H1 (cell line): ENCODE measurements around the gene LTO1. TPM values are rescaled to one million over a fixed set of nuclear protein-coding genes. Genes with fewer than 3 reads are reported as not detected.

Experiments
- CTCF ChIA-PET: fragments of 300-600 bp; sonication (Branson Sonifier 250); formaldehyde crosslinking; loops from one replicate; lab custom pipeline; 2021; ENCODE audit not compliant: partially characterized antibody; lab: Charles Lee
- POLR2A ChIA-PET: fragments of 300-600 bp; sonication (Branson Sonifier 250); formaldehyde crosslinking; loops from one replicate; lab custom pipeline; 2021; ENCODE audit warnings: inconsistent platforms; ENCODE audit not compliant: partially characterized antibody; lab: Charles Lee
- DNase-seq, 2 experiments: peaks; one replicate each; pipeline versions ENCODE4 v3.0.0 to v3.0.0-alpha.2; 2010 to 2022; ENCODE audit warnings: low spot score in 2 of 2, low read depth in 1 of 2, mixed read lengths in 1 of 2
- FAIRE-seq: peaks from 2 replicates; lab custom pipeline; 2011; peaks lifted over from hg19 to GRCh38; lab: Jason Lieb, UNC
- H2AFZ ChIP-seq: 2 replicates; pipeline ENCODE4 v1.8.1; 2012; ENCODE audit warnings: low read length, inconsistent platforms
- H2AK5ac ChIP-seq: 2 replicates; pipeline ENCODE4 v1.6.1; 2013; ENCODE audit warnings: low read depth, low read length
- H2BK120ac ChIP-seq: replicated peaks from 2 replicates; pipeline ENCODE3; 2013; ENCODE audit warnings: low read depth, low read length, inconsistent platforms
- H2BK12ac ChIP-seq: 2 replicates; pipeline ENCODE4 v1.6.1; 2013; ENCODE audit warnings: low read depth, low read length
- H2BK15ac ChIP-seq: 2 replicates; pipeline ENCODE4 v1.6.1; 2013; ENCODE audit warnings: low read length
- H2BK20ac ChIP-seq: 2 replicates; pipeline ENCODE4 v1.6.1; 2013; ENCODE audit warnings: low read length
- H2BK5ac ChIP-seq: 2 replicates; pipeline ENCODE4 v1.6.1; 2013; ENCODE audit warnings: low read depth, low read length
- H3K14ac ChIP-seq: 2 replicates; pipeline ENCODE4 v1.6.1; 2013; ENCODE audit warnings: inconsistent platforms; ENCODE audit not compliant: insufficient read length
- H3K18ac ChIP-seq: 2 replicates; pipeline ENCODE4 v1.6.1; 2013; ENCODE audit warnings: low read length; ENCODE audit errors: extremely low read depth
- H3K23ac ChIP-seq: 2 replicates; pipeline ENCODE4 v1.6.1; 2013; ENCODE audit warnings: inconsistent platforms; ENCODE audit not compliant: insufficient read length
- H3K23me2 ChIP-seq: 2 replicates; pipeline ENCODE4 v1.6.1; 2013; ENCODE audit warnings: low read depth, low read length
- H3K27ac ChIP-seq: 2 replicates; pipeline ENCODE4 v1.6.1; 2011; ENCODE audit warnings: low read depth, low read length, inconsistent platforms
- H3K27me3 ChIP-seq, 4 experiments: replicated peaks in 1 of 4; 1 replicate in 1 of 4; 2 replicates in 3 of 4; pipeline versions ENCODE4 v1.6.1 to v1.8.1; 2011 to 2013; ENCODE audit warnings: low read length in 3 of 4, mild to moderate bottlenecking in 3 of 4, inconsistent platforms in 2 of 4, mixed read lengths in 2 of 4, moderate library complexity in 1 of 4; ENCODE audit not compliant: control insufficient read depth in 3 of 4, insufficient read depth in 3 of 4; ENCODE audit errors: extremely low read depth in 1 of 4
- H3K36me3 ChIP-seq, 4 experiments: 2 replicates each; pipeline versions ENCODE4 v1.6.1 to v1.8.1; 2011 to 2013; ENCODE audit warnings: mild to moderate bottlenecking in 4 of 4, low read length in 3 of 4, moderate library complexity in 2 of 4, control low read depth in 1 of 4, inconsistent platforms in 1 of 4; ENCODE audit not compliant: insufficient read depth in 4 of 4, control insufficient read depth in 2 of 4
- H3K4ac ChIP-seq: replicated peaks from 2 replicates; pipeline ENCODE3; 2013; ENCODE audit warnings: low read length, low read depth, mixed read lengths, inconsistent platforms; ENCODE audit not compliant: insufficient read length
- H3K4me1 ChIP-seq, 4 experiments: replicated peaks in 1 of 4; 1 replicate in 1 of 4; 2 replicates in 3 of 4; pipeline versions ENCODE4 v1.6.1 to v1.8.1; 2011 to 2013; ENCODE audit warnings: low read length in 3 of 4, inconsistent platforms in 2 of 4, mixed read lengths in 1 of 4; ENCODE audit not compliant: insufficient read depth in 4 of 4, control insufficient read depth in 3 of 4
- H3K4me2 ChIP-seq, 2 experiments: 2 replicates each; pipeline versions ENCODE4 v1.6.1 to v1.8.1; 2011 to 2013; ENCODE audit warnings: low read depth in 2 of 2, low read length in 2 of 2, control low read depth in 1 of 2, inconsistent platforms in 1 of 2, mild to moderate bottlenecking in 1 of 2; ENCODE audit not compliant: insufficient read depth in 1 of 2
- H3K4me3 ChIP-seq, 4 experiments: fragments of 200-600, 300-600 bp in 1 of 4; sonication (generic), shearing (Covaris generic), sonication (Bioruptor Twin) in 1 of 4; 2 replicates each; pipeline versions ENCODE4 v1.5.1 to v1.8.1; 2011 to 2016; ENCODE audit warnings: low read length in 4 of 4, low read depth in 3 of 4, control low read depth in 2 of 4, inconsistent platforms in 2 of 4, mild to moderate bottlenecking in 2 of 4, mixed read lengths in 1 of 4, moderate library complexity in 1 of 4; ENCODE audit not compliant: insufficient read depth in 2 of 4; ENCODE audit errors: extremely low read depth in 1 of 4
- H3K56ac ChIP-seq: replicated peaks from 2 replicates; pipeline ENCODE3; 2013; ENCODE audit warnings: low read depth, mild to moderate bottlenecking, mixed read lengths, low read length, inconsistent platforms; ENCODE audit not compliant: insufficient read length
- H3K79me1 ChIP-seq: 2 replicates; pipeline ENCODE4 v1.6.1; 2013; ENCODE audit warnings: low read depth, low read length, control low read depth
- H3K79me2 ChIP-seq, 2 experiments: 2 replicates each; pipeline versions ENCODE4 v1.6.1 to v1.8.1; 2012 to 2013; ENCODE audit warnings: low read length in 2 of 2, mild to moderate bottlenecking in 2 of 2, inconsistent platforms in 1 of 2; ENCODE audit not compliant: insufficient read depth in 2 of 2, control insufficient read depth in 1 of 2
- H3K9ac ChIP-seq, 4 experiments: replicated peaks in 1 of 4; 1 replicate in 1 of 4; 2 replicates in 3 of 4; pipeline versions ENCODE4 v1.6.1 to v1.8.1; 2011 to 2013; ENCODE audit warnings: low read depth in 3 of 4, low read length in 3 of 4, control low read depth in 2 of 4, mild to moderate bottlenecking in 2 of 4, moderate library complexity in 2 of 4, inconsistent platforms in 1 of 4; ENCODE audit errors: extremely low read depth in 1 of 4
- H3K9me3 ChIP-seq, 2 experiments: 2 replicates each; pipeline versions ENCODE4 v1.6.1 to v1.8.1; 2012 to 2013; ENCODE audit warnings: mild to moderate bottlenecking in 2 of 2, moderate library complexity in 2 of 2, control low read depth in 1 of 2, inconsistent platforms in 1 of 2, low read depth in 1 of 2, low read length in 1 of 2, mixed read lengths in 1 of 2; ENCODE audit not compliant: insufficient read depth in 2 of 2
- H4K20me1 ChIP-seq, 2 experiments: replicated peaks in 1 of 2; 2 replicates each; pipeline versions ENCODE3 to v1.8.1; 2011 to 2013; ENCODE audit warnings: inconsistent platforms in 2 of 2, low read length in 2 of 2, mild to moderate bottlenecking in 1 of 2; ENCODE audit not compliant: insufficient read depth in 2 of 2, control insufficient read depth in 1 of 2
- H4K5ac ChIP-seq: 2 replicates; pipeline ENCODE4 v1.6.1; 2013; ENCODE audit warnings: low read length, low read depth, mixed read lengths, inconsistent platforms; ENCODE audit not compliant: insufficient read length
- H4K8ac ChIP-seq: 2 replicates; pipeline ENCODE4 v1.8.0; 2013; ENCODE audit warnings: mild to moderate bottlenecking, moderate library complexity, low read length, inconsistent platforms; ENCODE audit not compliant: insufficient read depth; ENCODE audit errors: extremely low read depth
- H4K91ac ChIP-seq: replicated peaks from 2 replicates; pipeline ENCODE3; 2013; ENCODE audit warnings: low read length, mixed read lengths, inconsistent platforms; ENCODE audit not compliant: insufficient read length
- EGR1 ChIP-seq: IDR thresholded peaks from 2 replicates; pipeline ENCODE4 v1.6.1; 2011; ENCODE audit warnings: low read depth, low read length, borderline replicate concordance
- HDAC2 ChIP-seq, 2 experiments: fragments of 300-600 bp in 1 of 2; sonication (generic) in 1 of 2; IDR thresholded peaks; 2 replicates each; pipeline ENCODE4 v1.6.1; 2011 to 2012; ENCODE audit warnings: low read depth in 2 of 2, low read length in 2 of 2, mild to moderate bottlenecking in 2 of 2, moderate library complexity in 2 of 2, borderline replicate concordance in 1 of 2, inconsistent platforms in 1 of 2
- KDM4A ChIP-seq: IDR thresholded peaks from one replicate; pipeline ENCODE4 v1.7.1; 2012; ENCODE audit warnings: low read depth, mild to moderate bottlenecking, moderate library complexity, low read length, inconsistent platforms; ENCODE audit not compliant: severe bottlenecking
- SIN3A ChIP-seq, 2 experiments: IDR thresholded peaks in 1 of 2; conservative IDR thresholded peaks in 1 of 2; 2 replicates each; pipeline ENCODE4 v1.6.1; 2011 to 2012; ENCODE audit warnings: low read length in 2 of 2, improper control_type of control experiment in 1 of 2, low read depth in 1 of 2, mild to moderate bottlenecking in 1 of 2
- SP1 ChIP-seq: IDR thresholded peaks from 2 replicates; pipeline ENCODE4 v1.6.1; 2011; ENCODE audit warnings: low read depth, low read length
- SP2 ChIP-seq: IDR thresholded peaks from 2 replicates; pipeline ENCODE4 v1.6.1; 2012; ENCODE audit warnings: mild to moderate bottlenecking, low read length, inconsistent platforms
- SP4 ChIP-seq: IDR thresholded peaks from 2 replicates; pipeline ENCODE4 v1.6.1; 2012; ENCODE audit warnings: low read length, inconsistent platforms
- TAF1 ChIP-seq: IDR thresholded peaks from 2 replicates; pipeline ENCODE4 v1.6.1; 2011; ENCODE audit warnings: mild to moderate bottlenecking, low read depth, low read length
- TCF12 ChIP-seq: IDR thresholded peaks from 2 replicates; pipeline ENCODE4 v1.6.1; 2011; ENCODE audit warnings: low read depth, mild to moderate bottlenecking, low read length
- WGBS, 2 experiments: shearing (Covaris generic) in 1 of 2; methylation state at CpG; one replicate each; pipeline versions ENCODE4 v1.1.6 to v1.1.7; 2013 to 2015; ENCODE audit warnings: low lambda C conversion rate in 2 of 2, mixed read lengths in 2 of 2, inconsistent platforms in 1 of 2, low coverage in 1 of 2, missing lambda C conversion rate in 1 of 2; ENCODE audit not compliant: insufficient replicate concordance in 2 of 2, insufficient coverage in 1 of 2, insufficient read length in 1 of 2; ENCODE audit errors: extremely low coverage in 1 of 2, missing lambda C conversion rate in 1 of 2; 5-methylcytosine and 5-hydroxymethylcytosine counted together
- polyA plus RNA-seq, 7 experiments: library from polyadenylated mRNA; depleted of rRNA in 3 of 7; stranded (reverse) in 5 of 7; unstranded in 2 of 7; fragments of >200 nt in 5 of 7; fragments of 200-250 nt in 2 of 7; gene quantifications; 1 replicate in 5 of 7; 2 replicates in 1 of 7; 4 replicates in 1 of 7; pipeline versions ENCODE4 v1.2.1 to v1.2.3, GENCODE V29; 2011 to 2013; ENCODE audit warnings: missing spikeins in 2 of 7, mixed read lengths in 2 of 7
- total RNA-seq: library from RNA; stranded (reverse); fragmentation: NEBNext Ultra II Directional; extraction: Animal tissue kit (Norgen Biotek cat#: 25700); gene quantifications from 2 replicates; pipeline ENCODE4 v1.2.1, GENCODE V29; 2021
- TF ChIP-seq, protein P1 (sequence below): IDR thresholded peaks from 2 replicates; pipeline ENCODE4 v1.6.1; 2011; ENCODE audit warnings: low read depth, mild to moderate bottlenecking, low read length; ENCODE audit not compliant: insufficient read depth

LTO1 gene
- total and polyA plus RNA-seq, 2 of the 8 experiments (the other 6 are each of a cell fraction or from before 2014, with no cell fraction given), result 15.4 to 21.3 TPM

DNA sequence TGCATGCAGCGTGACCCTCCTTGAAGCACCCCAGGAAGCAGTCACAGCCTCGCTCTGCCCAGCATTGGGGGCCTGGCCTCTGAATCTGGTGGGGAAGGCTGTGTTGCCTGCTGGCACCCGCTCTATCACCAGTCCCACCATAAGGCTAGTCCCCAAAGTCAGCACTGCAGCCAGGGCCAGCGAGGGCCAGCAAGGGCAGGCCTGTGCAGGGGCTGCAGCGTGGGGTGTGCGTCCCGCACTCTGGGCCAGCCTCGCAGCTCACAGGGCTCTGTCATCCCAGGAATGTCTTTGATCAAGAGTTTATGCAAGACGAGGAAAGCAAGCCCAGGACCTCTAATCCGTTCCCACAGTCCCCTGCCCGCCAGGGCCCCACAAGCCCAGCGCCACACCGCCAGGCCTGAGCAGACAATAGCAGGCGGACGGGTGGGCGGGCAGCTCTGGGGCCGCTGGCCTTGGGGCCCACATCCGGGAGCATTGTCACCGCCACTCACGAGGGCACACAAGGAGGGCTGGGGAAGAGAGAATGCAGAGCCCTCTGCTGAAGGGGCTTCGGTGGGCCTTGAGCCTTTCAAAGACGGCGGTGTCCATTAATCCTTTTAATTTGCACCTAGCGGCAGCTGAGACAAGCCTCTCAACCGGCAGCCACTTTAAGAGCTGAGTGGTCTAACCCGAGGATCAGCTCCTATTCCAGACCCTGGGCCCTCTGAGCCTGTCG lies 17.1 kb downstream of the LTO1 start:
- Histone ChIP-seq H2AFZ (peak overlapping the region; percentile 54), H3K27ac (no peak overlapping the region), H3K56ac (no peak overlapping the region), H3K36me3 (peaks cover 0 to 13% (median 8%) of the 10 kb centered on the region in 4 experiments; a peak in 4 of 8 replicates), H3K9ac (no peak overlapping the region; a peak in 2 of 7 replicates), H2BK5ac (peak overlapping the region; percentile 69; the same call in 1 of the 2 replicates), H4K5ac (peak overlapping the region; percentile 5), H3K14ac (no peak overlapping the region), H3K23me2 (no peaks in the 10 kb centered on the region), H4K8ac (peak overlapping the region; percentile 45), H3K18ac (peak overlapping the region; percentile 75), H3K4me1 (peaks cover 5 to 18% (median 13%) of the 10 kb centered on the region in 4 experiments), H3K9me3 (no peaks in the 10 kb centered on the region), H2BK120ac (peak overlapping the region; percentile 84), H3K4me2 (peak overlapping the region in 1 of 2 experiments; percentile 16; a peak in 1 of 4 replicates), H3K27me3 (no peaks in the 10 kb centered on the region; a peak in 1 of 7 replicates), H2AK5ac (peak overlapping the region; percentile 25; the same call in 1 of the 2 replicates), H4K91ac (peak overlapping the region; percentile 58), H2BK20ac (peak overlapping the region; percentile 98; the same call in 1 of the 2 replicates), H3K4ac (peak overlapping the region; percentile 57), H3K79me2 (no peaks in the 10 kb centered on the region), H3K23ac (no peak overlapping the region), H2BK15ac (peak overlapping the region; percentile 83; the same call in 1 of the 2 replicates), H3K4me3 (no peak overlapping the region; a peak in 1 of 8 replicates), H2BK12ac (peak overlapping the region; percentile 94), H3K79me1 (no peaks in the 10 kb centered on the region), H4K20me1 (no peaks in the 10 kb centered on the region)
- ChIA-PET CTCF (interaction anchor here (0.6 to 8.4 kb wide), 12 partner anchors 12 to 815 kb away, joined by 3 to 81 read pairs (median 4); partner anchors contain the start of gene LTO1), POLR2A (interaction anchor here (1.0 to 10.9 kb wide), 9 partner anchors 8 to 544 kb away, joined by 3 to 197 read pairs (median 4); partner anchors contain the start of genes CCND1 and FGF19)
- 41% methylated on average over 26 of the region's 27 CpGs; no CpG with 5 or more reads in 1 of the 2 experiments for WGBS, 2 experiments
- DNase-seq, result peak in 1 of 2 experiments; percentile 69
- peak; percentile 50 for FAIRE-seq
- TF ChIP-seq TAF1 (peak; percentile 11; the same call in 1 of the 2 replicates), SP2 (no peak), SIN3A (conservative IDR thresholded peaks at IDR 0.05 in 1 of 2, IDR thresholded peaks at IDR 0.05 in 1 of 2; ENCODE audit: low read depth in 1 of 2, low read length in 2 of 2) (0 out of 4 replicates have a peak, but pooled peaks of 1 of the 2 experiments have one; percentile 42), KDM4A (no peak), TCF12 (no peak), HDAC2 (IDR thresholded peaks at IDR 0.05; ENCODE audit: borderline replicate concordance in 1 of 2, low read depth in 2 of 2, low read length in 2 of 2) (0 out of 4 replicates have a peak, but pooled peaks of 1 of the 2 experiments have one; percentile 42), EGR1 (no peak), SP4 (no peak), SP1 (peak; percentile 20; the same call in 1 of the 2 replicates)
- TF ChIP-seq, protein P1, sequence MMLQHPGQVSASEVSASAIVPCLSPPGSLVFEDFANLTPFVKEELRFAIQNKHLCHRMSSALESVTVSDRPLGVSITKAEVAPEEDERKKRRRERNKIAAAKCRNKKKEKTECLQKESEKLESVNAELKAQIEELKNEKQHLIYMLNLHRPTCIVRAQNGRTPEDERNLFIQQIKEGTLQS, result no peak
